ENCODE results near the gene SMAD3. TPM values are rescaled to one million over a fixed set of nuclear protein-coding genes. Genes with fewer than 3 reads are reported as not detected.

Gene SMAD3
- total RNA-seq, 2 donors from 2014 or later = 30.6 to 45.4 TPM

GRCh38 chr15:67066041-67066958 lies 898 bp downstream of the SMAD3 start:
- no peak for DNase-seq (ENCODE audit: low spot score)
- peaks cover 6% of the 10 kb centered on the region for H3K4me1 ChIP-seq (replicated peaks)
- intact Hi-C loops (cut with DNase I) = loop anchor here (5.0 to 10.0 kb wide), 5 partner anchors 56 to 236 kb away; partner anchors contain the start of genes AAGAB and IQCH
- H3K4me3 ChIP-seq = peak overlapping the region; percentile 81 to 92
- no peak for TF ChIP-seq CTCF (IDR thresholded peaks at IDR 0.05)
- peak; percentile 11 for TF ChIP-seq POLR2A (IDR thresholded peaks at IDR 0.05)
- TF ChIP-seq POLR2AphosphoS5 (IDR thresholded peaks at IDR 0.05) = no peak
- peak overlapping the region; percentile 87 to 89 for H3K27ac ChIP-seq
- H3K9me3 ChIP-seq = no peaks in the 10 kb centered on the region
- WGBS = under 1% methylated on average over 69 of the region's 72 CpGs
- H3K36me3 ChIP-seq = no peaks in the 10 kb centered on the region
- no peaks in the 10 kb centered on the region for H3K27me3 ChIP-seq (replicated peaks; ENCODE audit: insufficient read depth)

- Histone ChIP-seq H3K9me3 (no peaks in the 10 kb centered on the region), H3K36me3 (no peaks in the 10 kb centered on the region), H3K4me3 (peak overlapping the region; percentile 81 to 92), H3K4me1 (replicated peaks) (peaks cover 6% of the 10 kb centered on the region), H3K27ac (peak overlapping the region; percentile 87 to 89), H3K27me3 (replicated peaks; ENCODE audit: insufficient read depth) (no peaks in the 10 kb centered on the region)
- 8% methylated on average over 28 of the region's 28 CpGs for WGBS
- DNase-seq (ENCODE audit: low spot score) = peak; percentile 22
- TF ChIP-seq POLR2A (IDR thresholded peaks at IDR 0.05) (no peak), POLR2AphosphoS5 (IDR thresholded peaks at IDR 0.05) (no peak), CTCF (IDR thresholded peaks at IDR 0.05) (no peak)
- intact Hi-C loops (cut with DNase I) = loop anchor here (5.0 to 10.0 kb wide), 5 partner anchors 55 to 235 kb away; partner anchors contain the start of genes AAGAB and IQCH
These were observed 1.8 kb downstream of the SMAD3 start for GRCh38 chr15:67066959-67067853.

- Histone ChIP-seq H3K27me3 (replicated peaks; ENCODE audit: insufficient read depth) (no peaks in the 10 kb centered on the region), H3K36me3 (no peaks in the 10 kb centered on the region), H3K4me3 (peak overlapping the region; percentile 81 to 92), H3K27ac (peak overlapping the region; percentile 87 to 89), H3K9me3 (no peaks in the 10 kb centered on the region), H3K4me1 (replicated peaks) (peaks cover 6% of the 10 kb centered on the region)
- intact Hi-C loops (cut with DNase I) = loop anchor here (5.0 to 10.0 kb wide), 5 partner anchors 54 to 234 kb away; partner anchors contain the start of genes AAGAB and IQCH
- TF ChIP-seq POLR2A (IDR thresholded peaks at IDR 0.05) (no peak), POLR2AphosphoS5 (IDR thresholded peaks at IDR 0.05) (no peak), CTCF (IDR thresholded peaks at IDR 0.05) (no peak)
- DNase-seq (ENCODE audit: low spot score) = no peak
- WGBS = 62% methylated on average over 3 of the region's 3 CpGs
These were observed 2.6 kb downstream of the SMAD3 start for GRCh38 chr15:67067930-67068551.

GRCh38 chr15:67068710-67069400 lies 3.5 kb downstream of the SMAD3 start:
- intact Hi-C loops (cut with DNase I) = loop anchor here (5.0 to 10.0 kb wide), 5 partner anchors 53 to 233 kb away; partner anchors contain the start of genes AAGAB and IQCH
- WGBS = 50% methylated on average over 6 of the region's 6 CpGs

More at GRCh38 chr15:67068710-67069400, 3.5 kb downstream of the SMAD3 start:
- Histone ChIP-seq H3K4me3 (no peak overlapping the region), H3K27me3 (replicated peaks; ENCODE audit: insufficient read depth) (no peaks in the 10 kb centered on the region), H3K4me1 (replicated peaks) (peaks cover 6% of the 10 kb centered on the region), H3K9me3 (no peaks in the 10 kb centered on the region), H3K36me3 (no peaks in the 10 kb centered on the region), H3K27ac (peak overlapping the region; percentile 87 to 89)
- no peak for TF ChIP-seq POLR2A (IDR thresholded peaks at IDR 0.05)
- TF ChIP-seq POLR2AphosphoS5 (IDR thresholded peaks at IDR 0.05) = no peak
- no peak for TF ChIP-seq CTCF (IDR thresholded peaks at IDR 0.05)
- DNase-seq (ENCODE audit: low spot score) = no peak

Measured in prostate gland (tissue), 2 donors.